HG03066 (cell line): Measurements from ENCODE around the gene MTARC2.

ENCODE experiments used
- ATAC-seq: cut with Tn5 transposase; IDR thresholded peaks from one replicate; pipeline ENCODE4 v1.9.1; 2021; ENCODE audit warnings: low read depth; ENCODE audit not compliant: unreplicated experiment

The MTARC2 gene

DNA sequence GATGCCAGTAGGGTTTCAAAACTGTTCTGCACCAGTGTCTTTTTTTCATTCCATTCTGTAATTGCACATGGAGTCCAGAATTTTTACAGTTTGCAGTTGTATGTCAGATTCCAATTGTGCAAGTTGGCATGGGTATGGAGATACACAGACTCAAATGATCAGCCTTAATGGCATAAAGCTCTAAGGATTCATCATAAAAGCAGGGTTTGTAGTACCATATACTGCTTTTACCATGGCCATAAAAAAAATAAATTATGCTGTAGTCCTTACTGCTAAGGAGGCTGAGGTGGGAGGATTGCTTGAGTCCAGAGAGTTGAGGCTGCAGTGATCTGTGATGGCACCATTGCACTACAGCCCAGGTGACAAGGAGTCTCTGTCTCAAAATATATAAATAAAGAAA is 48.9 kb downstream of the MTARC2 start:
- ATAC-seq, result no peak

- no peak for ATAC-seq
Observed at GRCh38 chr1:220797553-220797952, 49.4 kb downstream of the MTARC2 start.

- no peak for ATAC-seq
Observed at GRCh38 chr1:220798338-220798737, 50.2 kb downstream of the MTARC2 start.

GRCh38 chr1:220800262-220800661 is 52.1 kb downstream of the MTARC2 start:
- ATAC-seq, result no peak

DNA sequence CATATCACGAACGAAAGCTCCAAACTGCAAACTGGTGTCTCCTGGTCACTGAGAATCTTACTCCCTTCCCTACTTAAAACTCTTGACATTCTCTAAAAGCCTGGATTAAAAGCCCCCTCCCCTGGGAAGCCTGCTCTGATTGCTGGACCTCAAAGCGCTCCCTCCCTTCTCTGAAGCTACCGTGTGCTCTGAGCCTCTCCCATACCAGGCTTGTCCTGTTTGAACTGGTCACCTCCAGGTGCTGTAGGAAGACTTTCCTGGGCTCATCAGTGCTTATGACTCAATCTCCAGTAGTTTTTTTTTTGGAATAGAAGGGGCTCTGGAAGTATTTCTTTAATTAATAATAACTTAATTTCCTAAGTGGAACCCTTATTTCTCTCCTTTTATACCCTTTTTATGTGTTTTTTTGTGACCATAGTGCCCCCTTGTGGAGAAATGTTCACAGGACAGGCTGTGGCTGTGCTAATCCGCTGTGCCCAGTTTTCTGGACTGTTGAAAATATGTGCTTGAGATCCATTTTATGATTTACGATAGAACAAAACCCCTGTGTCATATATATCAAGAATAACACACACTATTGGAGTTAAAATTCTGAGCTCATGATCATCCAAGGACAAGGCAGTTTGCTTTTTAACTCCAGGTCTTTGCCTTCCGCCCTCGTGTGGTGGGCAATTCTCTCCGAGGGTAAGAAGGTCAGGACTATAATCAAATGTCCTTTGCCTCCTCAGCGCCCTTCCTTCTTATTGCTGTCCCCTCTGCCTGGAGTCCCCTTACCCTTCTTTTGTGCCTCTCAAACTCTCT is 55.5 kb downstream of the MTARC2 start:
- ATAC-seq, result no peak

GRCh38 chr1:220804202-220804586 is 56.1 kb downstream of the MTARC2 start:
- no peak for ATAC-seq

- ATAC-seq, result no peak
Observed at GRCh38 chr1:220806408-220806807, 58.3 kb downstream of the MTARC2 start.

- no peak for ATAC-seq
Observed at GRCh38 chr1:220807726-220808125, 59.6 kb downstream of the MTARC2 start.

GRCh38 chr1:220808345-220809186 is 60.4 kb downstream of the MTARC2 start:
- ATAC-seq, result no peak

GRCh38 chr1:220809187-220809550 is 61.0 kb downstream of the MTARC2 start:
- no peak for ATAC-seq

GRCh38 chr1:220809704-220810103 is 61.6 kb downstream of the MTARC2 start:
- ATAC-seq, result no peak

DNA sequence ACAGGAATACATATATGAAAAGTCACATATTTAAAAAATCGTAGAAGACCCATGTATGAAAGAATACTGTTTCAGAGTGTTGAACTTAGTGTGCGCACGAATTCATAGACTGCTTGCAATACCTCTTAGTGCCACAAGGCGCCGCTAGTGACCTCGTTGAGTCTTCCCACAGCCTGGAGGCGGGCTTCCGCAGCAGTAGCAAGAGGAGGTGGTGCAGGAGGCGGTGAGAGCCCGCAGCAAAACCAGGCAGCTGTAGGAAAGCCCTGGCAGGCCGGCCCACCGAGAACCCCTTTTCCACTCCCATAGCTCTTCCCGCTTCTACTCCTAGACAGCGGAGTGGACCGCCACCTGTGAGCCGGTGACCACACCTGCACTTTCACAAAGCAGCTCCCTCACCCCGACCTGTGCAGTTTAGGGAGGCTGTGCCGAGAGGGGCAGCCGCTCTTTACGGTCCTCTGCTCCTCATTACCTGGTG is 62.1 kb downstream of the MTARC2 start:
- peak; percentile 92 for ATAC-seq

DNA sequence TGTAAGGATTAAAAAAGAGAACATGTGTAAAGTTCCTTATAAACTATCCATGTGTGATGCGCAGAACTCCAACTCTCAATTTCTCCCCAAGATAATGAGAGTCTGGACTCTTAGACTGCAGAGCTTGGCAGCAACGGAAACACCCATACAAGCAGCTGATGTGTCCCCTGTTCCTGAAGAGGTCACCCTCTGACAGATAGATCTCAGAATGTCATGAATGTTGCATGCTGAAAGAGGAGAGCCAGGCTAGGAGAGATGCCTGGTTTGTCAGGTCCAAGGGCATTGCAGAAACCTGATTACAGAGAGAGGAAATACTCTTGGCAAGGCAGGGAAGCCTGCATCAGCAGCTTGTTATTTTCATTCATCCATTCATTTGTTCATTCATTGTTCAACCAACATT is 62.8 kb downstream of the MTARC2 start:
- no peak for ATAC-seq

DNA sequence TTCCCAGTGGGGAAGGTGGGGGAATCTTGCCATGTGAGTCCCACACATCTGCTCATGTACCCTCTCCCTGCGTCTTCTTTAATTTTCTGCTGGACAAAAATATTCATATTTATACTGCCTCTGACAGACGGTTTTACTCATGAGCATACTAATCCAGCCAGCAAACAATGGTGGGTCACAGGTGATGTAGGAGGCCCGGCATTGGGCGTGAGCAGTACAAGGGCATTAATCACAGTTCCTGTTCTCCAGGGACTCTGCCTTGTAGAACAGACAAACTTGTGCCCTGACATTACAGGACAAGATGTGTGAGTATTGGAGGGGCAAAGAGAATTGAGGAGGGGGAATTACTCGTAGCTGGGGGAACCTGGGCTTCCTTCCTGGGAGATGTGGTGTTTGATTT is 63.6 kb downstream of the MTARC2 start:
- no peak for ATAC-seq

DNA sequence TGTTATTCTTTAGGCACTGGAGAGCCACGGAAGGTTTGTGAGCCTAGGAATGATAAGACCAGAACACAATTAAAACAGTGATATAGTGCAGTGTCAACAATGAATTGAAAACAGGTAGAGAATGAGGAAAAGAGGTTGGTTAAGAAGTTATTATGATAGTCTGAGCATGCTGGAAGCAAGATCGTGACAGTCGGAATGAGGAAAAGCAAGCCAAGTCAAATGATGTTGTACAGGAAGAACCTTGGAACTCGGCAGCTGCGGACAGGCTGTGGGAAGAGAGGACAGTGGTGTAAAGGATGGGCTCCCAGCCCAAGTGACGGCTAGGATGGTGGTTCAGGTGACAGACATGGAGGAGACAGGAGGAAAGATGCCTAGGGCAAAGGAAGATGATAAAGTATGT is 64.2 kb downstream of the MTARC2 start:
- ATAC-seq, result no peak

DNA sequence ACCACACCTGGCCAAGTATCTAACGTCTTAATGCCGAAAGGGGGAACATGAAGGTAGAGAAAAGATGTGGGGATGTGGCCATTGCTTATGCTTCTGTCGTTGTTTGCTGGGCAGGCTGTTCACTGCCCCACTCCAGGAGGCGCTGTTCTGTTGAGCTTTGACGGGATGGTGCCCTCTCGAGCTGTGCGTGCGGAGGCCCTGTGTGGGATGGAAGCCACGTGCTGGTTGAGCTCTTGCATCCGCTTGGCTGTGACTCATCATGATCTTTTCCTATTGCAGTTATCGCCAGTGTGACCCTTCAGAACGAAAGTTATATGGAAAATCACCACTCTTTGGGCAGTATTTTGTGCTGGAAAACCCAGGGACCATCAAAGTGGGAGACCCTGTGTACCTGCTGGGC is 64.9 kb downstream of the MTARC2 start:
- ATAC-seq, result no peak

- ATAC-seq, result no peak
Observed at GRCh38 chr1:220815409-220815808, 67.3 kb downstream of the MTARC2 start.

- ATAC-seq, result no peak
Observed at GRCh38 chr1:220817907-220818306, 69.8 kb downstream of the MTARC2 start.

DNA sequence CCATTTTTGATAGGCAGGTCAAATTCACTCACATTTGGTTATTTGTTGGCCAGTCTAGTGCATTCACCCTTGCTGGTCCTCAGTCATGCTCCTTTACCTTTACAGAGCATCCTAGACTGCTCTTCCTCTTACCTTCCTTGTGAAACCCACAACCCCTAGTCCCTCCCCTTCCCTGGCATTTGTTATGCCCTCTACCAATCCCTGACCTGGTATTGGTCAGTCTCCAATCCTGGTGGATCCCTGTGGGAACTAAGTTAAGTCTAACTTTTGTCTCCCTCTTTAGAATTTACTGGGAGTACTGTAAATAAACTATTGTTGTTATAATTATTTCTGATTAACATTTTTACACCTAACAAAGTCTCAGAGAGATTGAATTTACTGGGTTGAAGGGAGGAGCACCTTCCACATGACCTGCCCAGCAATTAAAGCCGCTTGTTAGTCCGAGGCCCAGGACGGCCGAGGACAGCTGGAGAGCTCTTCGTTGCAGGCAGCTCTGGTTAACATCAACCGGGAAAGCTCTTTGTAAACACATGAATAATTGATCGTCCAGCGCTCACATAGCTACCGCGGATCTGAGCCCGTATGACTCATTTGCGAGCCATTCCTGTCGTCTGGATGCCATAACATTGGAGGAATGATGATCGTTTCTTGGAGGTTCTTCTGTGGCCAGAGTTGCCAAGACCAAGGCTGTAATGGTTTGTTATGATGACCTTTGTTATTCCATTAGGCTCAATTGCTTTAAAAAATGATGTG is 70.5 kb downstream of the MTARC2 start:
- ATAC-seq, result no peak

DNA sequence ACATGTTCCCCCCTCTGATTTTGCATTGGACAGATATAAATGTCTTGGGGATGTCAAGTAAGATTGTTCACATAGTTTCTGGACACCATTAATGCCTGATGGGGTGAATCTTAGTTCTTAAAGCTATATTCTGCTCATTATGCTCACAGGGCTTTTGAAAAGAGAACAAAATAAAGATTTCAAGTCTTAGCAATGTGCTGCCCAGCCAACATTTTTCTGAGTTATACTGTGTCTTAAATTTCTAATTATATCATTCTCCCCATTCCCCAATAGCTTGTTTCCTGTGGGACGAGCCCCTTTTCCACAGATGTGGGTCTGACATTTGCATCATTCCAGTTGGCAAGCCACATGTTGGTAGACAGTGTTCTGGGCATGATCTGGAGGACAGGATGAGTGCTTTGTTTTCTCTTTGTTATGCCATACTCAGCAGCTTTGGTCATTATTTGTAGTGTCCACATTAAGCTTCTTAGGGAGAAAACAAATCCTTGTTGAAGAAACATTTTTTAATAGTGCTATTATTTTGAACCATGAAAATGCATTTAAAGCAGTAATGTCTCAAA is 71.4 kb downstream of the MTARC2 start:
- no peak for ATAC-seq
